BLaER1 (cell line): Measurements from ENCODE around the gene SH2D3A.
"Not testable (repeated sequence)": the region's sequence is repeated elsewhere in the genome, so short reads cannot be mapped to it uniquely, and the experiment has no call there.

Experiments
- H3K27ac ChIP-seq: shearing (Covaris generic); formaldehyde crosslinking; 2 replicates; pipeline ENCODE4 v1.8.1; 2022
- H3K27me3 ChIP-seq: shearing (Covaris generic); formaldehyde crosslinking; 2 replicates; pipeline ENCODE4 v1.8.1; 2022
- H3K36me3 ChIP-seq: shearing (Covaris generic); formaldehyde crosslinking; 2 replicates; pipeline ENCODE4 v1.8.1; 2022
- H3K4me1 ChIP-seq: shearing (Covaris generic); formaldehyde crosslinking; 2 replicates; pipeline ENCODE4 v1.8.1; 2022
- H3K4me2 ChIP-seq: shearing (Covaris generic); formaldehyde crosslinking; 2 replicates; pipeline ENCODE4 v1.8.1; 2022
- H3K4me3 ChIP-seq: shearing (Covaris generic); formaldehyde crosslinking; 2 replicates; pipeline ENCODE4 v1.8.1; 2022
- H3K9ac ChIP-seq: shearing (Covaris generic); formaldehyde crosslinking; 2 replicates; pipeline ENCODE4 v1.8.1; 2022
- H3K9me3 ChIP-seq: shearing (Covaris generic); formaldehyde crosslinking; 2 replicates; pipeline ENCODE4 v1.8.1; 2022
- H4K20me1 ChIP-seq: shearing (Covaris generic); formaldehyde crosslinking; 2 replicates; pipeline ENCODE4 v1.8.1; 2022
- Cebpa-rat ChIP-seq: shearing (Covaris generic); IDR thresholded peaks from 2 replicates; pipeline ENCODE4 v1.8.1; 2022

Gene SH2D3A

GRCh38 chr19:6761053-6761676 lies 6.1 kb downstream of the SH2D3A start:
- Histone ChIP-seq H4K20me1 (no peaks in the 10 kb centered on the region), H3K4me1 (peaks cover 21% of the 10 kb centered on the region), H3K9ac (no peak overlapping the region), H3K36me3 (peaks cover 12% of the 10 kb centered on the region; the same call in 1 of the 2 replicates), H3K4me2 (no peak overlapping the region), H3K27ac (no peak overlapping the region), H3K9me3 (no peaks in the 10 kb centered on the region), H3K4me3 (no peak overlapping the region), H3K27me3 (no peaks in the 10 kb centered on the region)
- TF ChIP-seq Cebpa-rat, result no peak

GRCh38 chr19:6760606-6761005 lies 6.6 kb downstream of the SH2D3A start:
- H3K36me3 ChIP-seq, result peaks cover 12% of the 10 kb centered on the region; the same call in 1 of the 2 replicates
- no peak overlapping the region for H3K4me2 ChIP-seq
- no peak for TF ChIP-seq Cebpa-rat
- H4K20me1 ChIP-seq, result no peaks in the 10 kb centered on the region
- H3K27me3 ChIP-seq, result no peaks in the 10 kb centered on the region
- H3K9ac ChIP-seq, result no peak overlapping the region
- H3K4me1 ChIP-seq, result peaks cover 15% of the 10 kb centered on the region
- no peak overlapping the region for H3K27ac ChIP-seq
- no peaks in the 10 kb centered on the region for H3K9me3 ChIP-seq
- H3K4me3 ChIP-seq, result no peak overlapping the region

- H3K4me3 ChIP-seq, result no peak overlapping the region
- H3K9ac ChIP-seq, result no peak overlapping the region
These were observed 12.4 kb downstream of the SH2D3A start for GRCh38 chr19:6754653-6755463.

GRCh38 chr19:6754136-6754535 lies 13.1 kb downstream of the SH2D3A start:
- Histone ChIP-seq H3K4me3 (peak overlapping the region; percentile 67; the same call in 1 of the 2 replicates), H4K20me1 (no peaks in the 10 kb centered on the region), H3K9ac (no peak overlapping the region), H3K27ac (no peak overlapping the region), H3K36me3 (peaks cover 37% of the 10 kb centered on the region), H3K27me3 (no peaks in the 10 kb centered on the region), H3K4me2 (peak overlapping the region; percentile 93; the same call in 1 of the 2 replicates), H3K9me3 (no peaks in the 10 kb centered on the region), H3K4me1 (peaks cover 34% of the 10 kb centered on the region)
- TF ChIP-seq Cebpa-rat, result no peak

More at GRCh38 chr19:6754653-6755463, 12.4 kb downstream of the SH2D3A start:
- Histone ChIP-seq H3K4me1 (peaks cover 34% of the 10 kb centered on the region), H4K20me1 (no peaks in the 10 kb centered on the region), H3K4me2 (0 out of 2 replicates have a peak overlapping the region, but pooled peaks have one; percentile 93), H3K36me3 (peaks cover 36% of the 10 kb centered on the region), H3K27me3 (no peaks in the 10 kb centered on the region), H3K27ac (no peak overlapping the region), H3K9me3 (no peaks in the 10 kb centered on the region)
- no peak for TF ChIP-seq Cebpa-rat

- H4K20me1 ChIP-seq, result no peaks in the 10 kb centered on the region
- H3K9me3 ChIP-seq, result no peaks in the 10 kb centered on the region
- H3K4me3 ChIP-seq, result peak overlapping the region; percentile 67
- no peaks in the 10 kb centered on the region for H3K27me3 ChIP-seq
- peak overlapping the region; percentile 65 for H3K27ac ChIP-seq
- peak overlapping the region; percentile 93 for H3K4me2 ChIP-seq
- no peak for TF ChIP-seq Cebpa-rat
- H3K9ac ChIP-seq, result peak overlapping the region; percentile 74
- H3K4me1 ChIP-seq, result peaks cover 34% of the 10 kb centered on the region
- H3K36me3 ChIP-seq, result peaks cover 38% of the 10 kb centered on the region
These were observed 13.8 kb downstream of the SH2D3A start for GRCh38 chr19:6753178-6754031.

- Histone ChIP-seq H3K4me2 (peak overlapping the region; percentile 93), H3K36me3 (peaks cover 44% of the 10 kb centered on the region), H3K4me1 (peaks cover 31% of the 10 kb centered on the region), H4K20me1 (no peaks in the 10 kb centered on the region), H3K27ac (peak overlapping the region; percentile 65), H3K9ac (peak overlapping the region; percentile 74), H3K4me3 (peak overlapping the region; percentile 67), H3K9me3 (no peaks in the 10 kb centered on the region), H3K27me3 (no peaks in the 10 kb centered on the region)
- no peak for TF ChIP-seq Cebpa-rat
These were observed 14.7 kb downstream of the SH2D3A start for GRCh38 chr19:6752256-6753177.

GRCh38 chr19:6751189-6751588 lies 16.0 kb downstream of the SH2D3A start:
- Histone ChIP-seq H3K27ac (no peak overlapping the region), H3K36me3 (peaks cover 58% of the 10 kb centered on the region), H3K4me1 (peaks cover 20% of the 10 kb centered on the region), H3K9me3 (no peaks in the 10 kb centered on the region), H4K20me1 (no peaks in the 10 kb centered on the region), H3K4me2 (no peak overlapping the region), H3K27me3 (no peaks in the 10 kb centered on the region), H3K4me3 (no peak overlapping the region), H3K9ac (no peak overlapping the region)
- TF ChIP-seq Cebpa-rat, result no peak

GRCh38 chr19:6750062-6750461 lies 17.2 kb downstream of the SH2D3A start:
- Histone ChIP-seq H3K27me3 (no peaks in the 10 kb centered on the region), H3K4me3 (no peak overlapping the region), H3K4me2 (no peak overlapping the region), H4K20me1 (no peaks in the 10 kb centered on the region), H3K9ac (no peak overlapping the region), H3K27ac (no peak overlapping the region), H3K9me3 (no peaks in the 10 kb centered on the region), H3K4me1 (peaks cover 20% of the 10 kb centered on the region), H3K36me3 (peaks cover 67% of the 10 kb centered on the region)
- no peak for TF ChIP-seq Cebpa-rat

GRCh38 chr19:6748543-6748942 lies 18.7 kb downstream of the SH2D3A start:
- not testable (repeated sequence) for H4K20me1 ChIP-seq, H3K9ac ChIP-seq, H3K4me3 ChIP-seq, H3K9me3 ChIP-seq, H3K27me3 ChIP-seq, H3K27ac ChIP-seq, H3K4me2 ChIP-seq
- Histone ChIP-seq H3K4me1 (peaks cover 10% of the 10 kb centered on the region), H3K36me3 (peaks cover 82% of the 10 kb centered on the region)
